Measurements from ENCODE around the gene TMEM182. TPM values are rescaled to one million over a fixed set of nuclear protein-coding genes. Genes with fewer than 3 reads are reported as not detected.

The TMEM182 gene
- total RNA-seq, 1 donor from 2014 or later = 3.9 TPM

- intact Hi-C loops (cut with micrococcal nuclease) = loop anchor here (10.0 kb wide), 1 partner anchor 326 kb away; the partner anchor contains the start of gene SLC9A4
- no peak for DNase-seq
- Mint-ChIP-seq H3K4me1 (peaks cover 12% of the 10 kb centered on the region), H3K27me3 (peaks cover 3% of the 10 kb centered on the region), H3K9me3 (peaks cover 25% of the 10 kb centered on the region), H3K36me3 (ENCODE audit: low read depth) (peaks cover 34% of the 10 kb centered on the region), H3K27ac (no peak overlapping the region), H3K4me3 (no peak overlapping the region)
Observed at GRCh38 chr2:102801098-102801718, 39.4 kb downstream of the TMEM182 start.

- Mint-ChIP-seq H3K36me3 (ENCODE audit: low read depth) (peaks cover 34% of the 10 kb centered on the region), H3K27me3 (peaks cover 5% of the 10 kb centered on the region), H3K9me3 (peaks cover 25% of the 10 kb centered on the region), H3K4me1 (peaks cover 12% of the 10 kb centered on the region), H3K4me3 (no peak overlapping the region), H3K27ac (no peak overlapping the region)
- intact Hi-C loops (cut with micrococcal nuclease) = loop anchor here (10.0 kb wide), 1 partner anchor 327 kb away; the partner anchor contains the start of gene SLC9A4
- DNase-seq = no peak
Observed at GRCh38 chr2:102801858-102802699, 40.2 kb downstream of the TMEM182 start.

- Mint-ChIP-seq H3K27ac (no peak overlapping the region), H3K9me3 (peaks cover 25% of the 10 kb centered on the region), H3K4me1 (peaks cover 12% of the 10 kb centered on the region), H3K27me3 (peaks cover 6% of the 10 kb centered on the region), H3K36me3 (ENCODE audit: low read depth) (peaks cover 34% of the 10 kb centered on the region), H3K4me3 (peak overlapping the region; percentile 53)
- intact Hi-C loops (cut with micrococcal nuclease) = loop anchor here (10.0 kb wide), 1 partner anchor 328 kb away; the partner anchor contains the start of gene SLC9A4
- DNase-seq = peak; percentile 61
Observed at GRCh38 chr2:102803041-102803896, 41.4 kb downstream of the TMEM182 start.

- Mint-ChIP-seq H3K36me3 (ENCODE audit: low read depth) (peaks cover 34% of the 10 kb centered on the region), H3K4me3 (peak overlapping the region; percentile 14), H3K9me3 (peaks cover 25% of the 10 kb centered on the region), H3K4me1 (peaks cover 12% of the 10 kb centered on the region), H3K27me3 (peaks cover 6% of the 10 kb centered on the region), H3K27ac (no peak overlapping the region)
- DNase-seq = no peak
- intact Hi-C loops (cut with micrococcal nuclease) = loop anchor here (10.0 kb wide), 1 partner anchor 329 kb away; the partner anchor contains the start of gene SLC9A4
Observed at GRCh38 chr2:102803897-102804217, 42.0 kb downstream of the TMEM182 start.

- H3K4me1 Mint-ChIP-seq = peaks cover 12% of the 10 kb centered on the region
Observed at GRCh38 chr2:102806250-102806837, 44.5 kb downstream of the TMEM182 start.

GRCh38 chr2:102809291-102810189 is 47.7 kb downstream of the TMEM182 start:
- Mint-ChIP-seq H3K4me3 (no peak overlapping the region), H3K36me3 (ENCODE audit: low read depth) (no peaks in the 10 kb centered on the region), H3K4me1 (no peaks in the 10 kb centered on the region), H3K27me3 (peaks cover 6% of the 10 kb centered on the region), H3K27ac (no peak overlapping the region), H3K9me3 (no peaks in the 10 kb centered on the region)
- intact Hi-C loops (cut with micrococcal nuclease) = loop anchor here (10.0 kb wide), 1 partner anchor 335 kb away; the partner anchor contains the start of gene SLC9A4
- no peak for DNase-seq

More at GRCh38 chr2:102806250-102806837, 44.5 kb downstream of the TMEM182 start:
- Mint-ChIP-seq H3K4me3 (no peak overlapping the region), H3K27ac (no peak overlapping the region), H3K27me3 (peaks cover 6% of the 10 kb centered on the region), H3K9me3 (peaks cover 12% of the 10 kb centered on the region), H3K36me3 (ENCODE audit: low read depth) (peaks cover 15% of the 10 kb centered on the region)
- peak; percentile 83 for DNase-seq
- intact Hi-C loops (cut with micrococcal nuclease) = loop anchor here (1.0 to 10.0 kb wide), 2 partner anchors 53 to 332 kb away; partner anchors contain the start of gene SLC9A4

GRCh38 chr2:102815285-102815684 is 53.5 kb downstream of the TMEM182 start:
- no peak overlapping the region for H3K27ac Mint-ChIP-seq
- no peak for DNase-seq
- H3K9me3 Mint-ChIP-seq = no peaks in the 10 kb centered on the region
- no peak overlapping the region for H3K4me3 Mint-ChIP-seq
- no peaks in the 10 kb centered on the region for H3K4me1 Mint-ChIP-seq
- no peaks in the 10 kb centered on the region for H3K27me3 Mint-ChIP-seq
- H3K36me3 Mint-ChIP-seq (ENCODE audit: low read depth) = no peaks in the 10 kb centered on the region
- intact Hi-C loops (cut with micrococcal nuclease) = no loop called here

- Mint-ChIP-seq H3K27ac (no peak overlapping the region), H3K27me3 (no peaks in the 10 kb centered on the region), H3K9me3 (no peaks in the 10 kb centered on the region), H3K4me1 (no peaks in the 10 kb centered on the region), H3K36me3 (ENCODE audit: low read depth) (no peaks in the 10 kb centered on the region), H3K4me3 (no peak overlapping the region)
- DNase-seq = no peak
- intact Hi-C loops (cut with micrococcal nuclease) = no loop called here
Observed at GRCh38 chr2:102826904-102827303, 65.1 kb downstream of the TMEM182 start.

GRCh38 chr2:102832789-102833188 is 71.0 kb downstream of the TMEM182 start:
- DNase-seq = no peak
- no peaks in the 10 kb centered on the region for H3K27me3 Mint-ChIP-seq
- no peaks in the 10 kb centered on the region for H3K4me1 Mint-ChIP-seq
- intact Hi-C loops (cut with micrococcal nuclease) = no loop called here
- no peaks in the 10 kb centered on the region for H3K36me3 Mint-ChIP-seq (ENCODE audit: low read depth)
- no peaks in the 10 kb centered on the region for H3K9me3 Mint-ChIP-seq
- H3K4me3 Mint-ChIP-seq = no peak overlapping the region
- H3K27ac Mint-ChIP-seq = no peak overlapping the region

- H3K4me1 Mint-ChIP-seq = no peaks in the 10 kb centered on the region
- H3K4me3 Mint-ChIP-seq = no peak overlapping the region
- H3K27ac Mint-ChIP-seq = no peak overlapping the region
- intact Hi-C loops (cut with micrococcal nuclease) = no loop called here
- H3K36me3 Mint-ChIP-seq (ENCODE audit: low read depth) = no peaks in the 10 kb centered on the region
- no peaks in the 10 kb centered on the region for H3K9me3 Mint-ChIP-seq
- DNase-seq = no peak
- H3K27me3 Mint-ChIP-seq = peaks cover 2% of the 10 kb centered on the region
Observed at GRCh38 chr2:102834523-102835273, 72.9 kb downstream of the TMEM182 start.

- Mint-ChIP-seq H3K9me3 (no peaks in the 10 kb centered on the region), H3K4me3 (no peak overlapping the region), H3K27ac (no peak overlapping the region), H3K4me1 (no peaks in the 10 kb centered on the region), H3K27me3 (peaks cover 2% of the 10 kb centered on the region), H3K36me3 (ENCODE audit: low read depth) (no peaks in the 10 kb centered on the region)
- DNase-seq = no peak
- intact Hi-C loops (cut with micrococcal nuclease) = no loop called here
Observed at GRCh38 chr2:102837626-102838198, 75.9 kb downstream of the TMEM182 start.
